ENCODE measurements around the gene LCP2. TPM values are rescaled to one million over a fixed set of nuclear protein-coding genes. Genes with fewer than 3 reads are reported as not detected.

The LCP2 gene
- total RNA-seq, 1 experiment from 2014 or later: not detected

- WGBS (ENCODE audit: extremely low coverage, insufficient read length, low lambda C conversion rate): no CpG with 5 or more reads among the region's 3 CpGs
- Histone ChIP-seq H2BK12ac (ENCODE audit: insufficient read length, low read depth, low read length) (no peak overlapping the region), H2BK20ac (ENCODE audit: low read depth, low read length, poor library complexity, severe bottlenecking) (no peak overlapping the region), H3K79me1 (ENCODE audit: insufficient read depth, low read depth, low read length, poor library complexity, severe bottlenecking) (no peaks in the 10 kb centered on the region), H3T11ph (ENCODE audit: low read length) (no peak overlapping the region), H3K18ac (ENCODE audit: insufficient read length, low read depth, low read length) (no peak overlapping the region), H4K91ac (ENCODE audit: insufficient read length, low read depth, low read length) (no peak overlapping the region), H2BK120ac (ENCODE audit: low read depth, low read length, poor library complexity, severe bottlenecking) (no peak overlapping the region), H3K4me2 (ENCODE audit: insufficient read depth, insufficient read length, low read length) (no peak overlapping the region), H4K8ac (replicated peaks; ENCODE audit: insufficient read length, low read depth, low read length) (no peak overlapping the region), H3K23me2 (ENCODE audit: insufficient read length, low read depth, low read length, poor library complexity, severe bottlenecking) (peaks cover 3% of the 10 kb centered on the region), H2BK15ac (ENCODE audit: low read depth, low read length) (no peak overlapping the region), H3K79me2 (ENCODE audit: insufficient read depth, low read length) (no peaks in the 10 kb centered on the region), H3K14ac (ENCODE audit: insufficient read depth, low read length) (no peak overlapping the region), H4K20me1 (ENCODE audit: control insufficient read depth, insufficient read depth, insufficient read length) (no peaks in the 10 kb centered on the region), H4K5ac (ENCODE audit: insufficient read length, low read depth, low read length) (no peak overlapping the region), H2AK5ac (ENCODE audit: insufficient read length, low read length) (no peak overlapping the region), H2AFZ (ENCODE audit: low read length) (no peak overlapping the region), H3K27ac (ENCODE audit: insufficient read length, low read depth, low read length) (no peak overlapping the region), H2BK5ac (ENCODE audit: insufficient read length, low read length) (no peak overlapping the region), H3K9ac (ENCODE audit: extremely low read depth, insufficient read length, low read length) (no peak overlapping the region), H3K23ac (ENCODE audit: insufficient read length, low read depth, low read length) (no peak overlapping the region), H3K4me1 (ENCODE audit: insufficient read depth, low read length) (0 out of 2 replicates have a peak, but pooled peaks cover 2% of the 10 kb centered on the region), H3K4ac (ENCODE audit: low read depth, low read length) (no peak overlapping the region), H3K27me3 (ENCODE audit: insufficient read depth, low read length) (no peaks in the 10 kb centered on the region), H3K9me3 (ENCODE audit: control insufficient read depth, low read depth, low read length) (peaks cover 11% of the 10 kb centered on the region), H3K56ac (ENCODE audit: insufficient read length, low read depth, low read length) (no peak overlapping the region)
- Mint-ChIP-seq H3K9me3 (peaks cover 22 to 33% of the 10 kb centered on the region in 2 experiments), H3K27me3 (ENCODE audit: low read depth) (peaks cover 3% of the 10 kb centered on the region; the same call in 1 of the 2 replicates), H3K4me3 (no peak overlapping the region), H3K36me3 (ENCODE audit: insufficient read depth in 1 of 3, low read depth in 3 of 3) (peaks cover 0 to 31% (median 16%) of the 10 kb centered on the region in 3 experiments; a peak in 6 of 7 replicates), H3K4me1 (peaks cover 42 to 47% of the 10 kb centered on the region in 2 experiments), H3K27ac (no peak overlapping the region)
- no peak for DNase-seq
- no peak for TF ChIP-seq CTCF (conservative IDR thresholded peaks at IDR 0.05)
Measured at GRCh38 chr5:170343177-170343576, 45.6 kb upstream of the LCP2 start.

All from H9 (cell line).